ENCODE measurements around the gene ADAMTSL4.
"Not testable (repeated sequence)": the region's sequence is repeated elsewhere in the genome, so short reads cannot be mapped to it uniquely, and the experiment has no call there.

- not testable (repeated sequence) for TF ChIP-seq CTCF (IDR thresholded peaks at IDR 0.05; ENCODE audit: insufficient read depth, low read length, poor library complexity, severe bottlenecking); EZH2phosphoT487 (conservative IDR thresholded peaks at IDR 0.05; ENCODE audit: low read length)
These were observed 24.5 kb downstream of the ADAMTSL4 start for GRCh38 chr1:150573648-150574071.
